T1000 (cell line): Measurements from ENCODE around the gene TAGAP.
A peak's percentile ranks its signal among the peaks of the same experiment; 100 is the strongest.
"Not testable (repeated sequence)": the region's sequence is repeated elsewhere in the genome, so short reads cannot be mapped to it uniquely, and the experiment has no call there.

ENCODE experiments used
- DNase-seq: peaks from one replicate; lab custom pipeline; 2025; ENCODE audit warnings: mixed read lengths; lab: John Stamatoyannopoulos, UW

The TAGAP gene

DNA sequence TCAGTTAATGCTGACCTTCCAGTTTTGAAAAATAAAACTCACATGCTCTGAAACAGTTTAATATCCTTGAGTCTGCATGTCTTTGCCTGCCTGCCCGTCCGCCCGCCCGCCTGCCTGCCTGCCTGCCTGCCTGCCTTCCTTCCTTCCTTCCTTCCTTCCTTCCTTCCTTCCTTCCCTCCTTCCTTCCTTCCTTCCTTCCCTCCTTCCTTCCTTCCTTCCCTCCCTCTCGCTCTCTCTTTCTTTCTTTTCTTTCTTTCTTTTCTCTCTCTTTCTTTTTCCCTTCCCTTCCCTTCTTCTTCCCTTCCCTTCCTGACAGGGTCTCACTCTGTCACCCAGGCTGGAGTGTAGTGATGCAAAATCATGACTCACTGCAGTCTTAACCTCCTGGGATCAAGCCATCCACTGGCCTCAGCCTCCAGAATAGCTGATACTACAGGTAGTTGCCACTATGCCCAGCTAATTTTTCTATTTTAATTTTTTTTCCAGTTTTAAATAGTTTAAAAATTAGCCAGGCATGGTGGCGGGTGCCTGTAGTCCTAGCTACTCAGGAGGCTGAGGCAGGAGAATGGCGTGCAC lies 34.7 kb downstream of the TAGAP start:
- not testable (repeated sequence) for DNase-seq

- no peak for DNase-seq
These were observed 36.0 kb downstream of the TAGAP start for GRCh38 chr6:159008656-159009288.

DNA sequence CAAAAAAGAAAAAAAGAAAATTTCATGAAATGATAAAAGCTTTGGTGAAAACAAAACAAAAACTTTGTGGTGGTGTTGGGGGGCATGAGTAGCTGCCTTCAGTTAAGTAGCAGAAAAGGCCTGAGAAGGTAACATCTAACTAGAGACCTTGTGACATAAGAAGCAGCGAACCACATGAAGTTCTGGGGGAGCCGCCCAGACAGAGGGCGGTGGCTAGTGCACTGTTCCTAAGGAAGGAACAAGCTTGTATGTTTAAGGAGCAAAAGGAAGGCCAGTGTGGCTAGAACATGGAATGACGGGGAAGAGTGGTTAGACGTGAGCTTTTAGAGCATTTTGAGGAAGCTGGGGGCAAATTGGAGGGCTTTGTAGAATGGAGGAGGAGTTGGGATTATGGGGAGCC lies 37.3 kb downstream of the TAGAP start:
- DNase-seq = no peak

DNA sequence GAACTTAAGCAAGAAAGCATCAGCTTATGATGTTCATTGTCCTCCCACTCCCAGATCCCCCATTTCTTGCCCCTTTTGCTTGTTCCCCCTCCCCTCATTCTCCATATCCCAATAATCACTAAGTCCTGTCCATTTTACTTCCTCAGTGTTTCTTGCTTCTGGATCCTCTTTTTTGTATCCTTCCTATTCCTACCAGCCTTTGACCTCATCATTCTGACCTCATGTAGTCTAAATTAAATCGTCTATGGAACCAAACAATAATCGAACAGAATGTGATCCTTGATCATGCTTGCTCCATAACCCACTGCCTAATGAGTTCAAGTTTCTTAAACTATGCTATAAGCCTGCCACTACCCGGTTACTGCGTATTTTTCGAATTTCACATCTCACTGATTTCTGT lies 39.4 kb downstream of the TAGAP start:
- no peak for DNase-seq

DNA sequence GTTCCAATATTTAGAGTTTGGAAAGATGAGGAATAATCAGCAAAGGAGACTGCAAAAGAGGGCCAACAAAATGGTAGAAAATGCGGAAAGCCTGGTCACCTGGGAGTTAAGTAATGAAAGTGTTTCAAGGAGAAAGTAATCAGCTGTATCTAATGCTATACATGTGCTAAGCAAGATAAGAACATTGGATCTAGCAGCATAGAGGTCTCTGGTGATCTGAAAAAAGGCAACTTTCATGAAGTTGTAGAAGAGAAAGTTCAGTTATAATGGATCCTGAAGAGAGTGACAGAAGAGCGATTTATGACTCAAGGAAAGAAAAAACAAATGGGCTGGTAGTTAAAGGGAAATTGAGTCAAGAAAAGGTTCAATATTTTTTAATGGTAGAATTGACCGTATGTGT lies 40.2 kb downstream of the TAGAP start:
- no peak for DNase-seq

- DNase-seq = no peak
These were observed 42.2 kb downstream of the TAGAP start for GRCh38 chr6:159002432-159003155.

DNA sequence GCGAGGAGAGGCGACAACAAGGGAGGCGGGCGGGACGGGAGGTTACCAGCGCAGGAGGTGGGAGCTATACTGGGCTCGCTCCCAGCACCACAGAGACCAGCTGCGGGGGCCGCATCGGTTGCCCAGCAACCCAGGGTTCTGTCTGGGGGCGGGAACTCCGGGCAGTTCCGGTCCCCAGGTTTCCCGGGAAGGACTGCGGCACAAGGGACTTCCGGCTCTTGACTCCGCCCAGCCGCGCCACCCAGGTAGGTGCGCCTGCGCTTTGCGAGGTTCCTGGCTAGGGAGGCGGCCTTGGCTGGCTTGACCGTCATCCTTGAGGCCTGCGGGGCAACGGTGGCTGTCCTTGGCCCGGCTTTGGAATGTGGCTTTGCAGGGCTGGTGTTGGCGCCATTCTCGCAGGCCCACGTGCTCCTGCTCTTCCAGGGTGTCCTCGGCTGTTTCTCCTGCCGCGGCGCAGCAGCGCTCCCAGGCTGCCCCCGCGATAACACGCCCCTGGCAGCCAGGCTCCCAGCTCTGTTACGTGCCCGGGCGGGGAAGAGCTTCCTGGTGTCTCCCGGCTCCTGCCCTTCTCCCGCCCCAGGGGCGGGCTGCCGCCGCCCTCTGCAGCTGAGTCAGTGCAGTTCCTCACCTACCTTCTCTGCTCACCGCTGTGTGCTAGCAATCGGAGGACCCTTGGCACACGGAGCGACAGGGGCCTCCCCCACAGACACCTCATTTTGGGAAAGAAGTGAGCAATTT lies 45.0 kb downstream of the TAGAP start, which contains the start of gene RSPH3:
Gene RSPH3, minus strand, starts transcription at position 537 of the 738 bp plus-strand sequence. CDS start 652 bp downstream, outside the sequence.
- DNase-seq = peak; percentile 88

DNA sequence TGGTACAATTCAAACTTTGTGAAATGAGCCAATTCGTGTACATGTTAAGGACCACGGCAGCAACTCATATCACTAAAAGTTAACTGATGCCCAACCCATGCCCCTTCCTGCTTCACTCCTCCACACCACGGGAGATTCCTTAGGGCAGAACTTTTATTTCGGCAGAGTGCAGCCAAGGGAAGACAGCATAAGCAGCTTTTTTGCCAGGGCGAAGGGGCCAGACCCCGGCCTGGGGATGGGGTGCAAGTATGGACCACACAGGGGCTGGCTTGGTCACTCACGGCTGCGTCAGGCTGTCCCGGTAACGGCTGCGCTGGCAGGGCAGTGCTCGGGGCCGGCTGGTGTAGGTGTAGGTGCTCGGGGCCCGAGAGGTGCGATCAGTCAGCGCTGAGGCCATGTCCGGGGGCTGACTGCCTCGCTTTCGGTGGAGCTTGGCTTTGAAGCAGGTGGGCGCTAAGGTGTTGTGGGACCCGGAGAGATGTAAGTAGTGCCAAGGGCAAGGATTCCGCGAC lies 45.6 kb downstream of the TAGAP start:
- no peak for DNase-seq

DNA sequence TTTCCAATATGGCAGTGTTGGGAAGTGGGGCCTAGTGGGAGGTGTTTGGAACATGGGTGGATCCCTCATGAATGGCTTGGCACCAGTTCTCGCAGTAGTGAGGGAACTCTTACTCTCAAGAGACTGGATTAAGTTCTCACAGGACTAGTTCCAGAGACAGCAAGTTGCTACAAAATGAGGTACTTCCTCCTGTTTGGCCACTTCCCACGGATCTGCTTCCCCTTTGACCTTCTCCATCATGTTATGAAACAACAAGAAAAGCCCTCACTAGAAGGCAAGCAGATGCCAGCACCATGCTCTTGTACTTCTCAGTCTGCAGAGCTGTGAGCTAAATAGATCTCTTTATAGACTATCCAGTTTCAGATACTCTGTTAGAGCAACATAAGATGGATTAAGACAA lies 47.9 kb downstream of the TAGAP start:
- DNase-seq = no peak

DNA sequence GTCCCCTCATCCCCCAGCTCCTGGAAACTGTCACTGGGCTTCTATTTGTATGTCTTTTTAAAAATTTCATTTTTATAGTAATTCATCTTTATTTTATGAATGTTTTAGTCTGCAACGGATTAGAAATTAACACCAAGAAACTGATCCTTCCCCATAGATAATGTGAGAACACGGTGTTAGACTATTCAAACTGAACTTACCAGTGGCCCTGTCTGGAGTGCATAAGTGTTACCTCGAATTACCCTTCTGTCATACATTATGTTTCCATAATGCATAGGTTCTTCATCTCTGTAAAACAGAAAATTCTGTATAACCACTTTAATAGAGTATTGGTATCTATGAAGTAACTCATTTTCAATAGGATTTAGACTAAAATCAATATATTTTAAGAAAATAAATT lies 51.2 kb downstream of the TAGAP start:
- no peak for DNase-seq

DNA sequence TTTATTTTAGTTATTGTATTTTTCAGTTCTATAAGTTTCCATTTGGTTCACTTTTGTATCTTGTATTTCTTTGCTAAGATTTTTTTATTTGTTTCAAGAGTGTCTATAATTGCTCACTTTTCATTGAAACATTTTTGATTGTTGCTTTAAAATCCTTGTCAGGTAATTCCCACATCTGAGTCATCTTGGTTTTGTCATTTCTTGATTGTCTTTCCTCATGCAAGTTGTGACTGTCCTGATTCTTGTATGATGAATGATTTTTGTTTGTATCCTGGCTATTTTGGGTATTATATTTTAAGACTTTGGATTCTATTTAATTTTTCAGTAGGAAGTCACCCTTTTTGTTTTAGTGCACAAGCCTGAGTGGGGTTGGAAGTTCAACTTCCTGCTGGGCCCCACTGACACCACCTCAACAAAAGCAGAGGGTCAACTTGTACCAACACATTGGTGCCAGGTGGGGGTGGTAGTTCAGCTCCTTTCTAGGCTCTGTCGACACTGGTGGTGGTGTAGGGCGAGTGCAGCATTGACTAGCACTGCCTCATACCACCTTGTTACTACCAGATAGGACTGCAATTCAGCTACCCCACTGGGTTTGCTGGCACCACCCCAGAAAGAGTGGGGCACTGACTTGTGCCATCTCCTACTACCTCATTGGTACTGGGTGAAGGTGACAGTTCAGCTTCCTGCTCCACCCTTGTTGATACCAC lies 53.6 kb downstream of the TAGAP start:
- DNase-seq = no peak

- DNase-seq = not testable (repeated sequence)
These were observed 55.1 kb downstream of the TAGAP start for GRCh38 chr6:158989711-158990110.

- no peak for DNase-seq
These were observed 56.3 kb downstream of the TAGAP start for GRCh38 chr6:158988477-158988876.

- DNase-seq = no peak
These were observed 57.1 kb downstream of the TAGAP start for GRCh38 chr6:158987657-158988056.
